Measurements from ENCODE around the gene NUDT16.
"Not testable (repeated sequence)": the region's sequence is repeated elsewhere in the genome, so short reads cannot be mapped to it uniquely, and the experiment has no call there.

NUDT16 gene

GRCh38 chr3:131363275-131363674, 18.3 kb upstream of the NUDT16 start:
- H3K4me1 Mint-ChIP-seq, result peaks cover 7% of the 10 kb centered on the region
- peaks cover 11% of the 10 kb centered on the region for H3K9me3 Mint-ChIP-seq
- no peak overlapping the region for H3K4me3 Mint-ChIP-seq
- peaks cover 30% of the 10 kb centered on the region for H3K27me3 Mint-ChIP-seq
- H3K36me3 Mint-ChIP-seq, result no peaks in the 10 kb centered on the region
- no peak overlapping the region for H3K27ac Mint-ChIP-seq

GRCh38 chr3:131370935-131371687, 10.5 kb upstream of the NUDT16 start:
- Mint-ChIP-seq H3K9me3 (no peaks in the 10 kb centered on the region), H3K27me3 (no peaks in the 10 kb centered on the region), H3K4me3 (no peak overlapping the region), H3K36me3 (peaks cover 3% of the 10 kb centered on the region), H3K4me1 (no peaks in the 10 kb centered on the region), H3K27ac (no peak overlapping the region)

GRCh38 chr3:131371688-131372066, 9.9 kb upstream of the NUDT16 start:
- peaks cover 3% of the 10 kb centered on the region for H3K36me3 Mint-ChIP-seq
- no peak overlapping the region for H3K4me3 Mint-ChIP-seq
- H3K27ac Mint-ChIP-seq, result no peak overlapping the region
- no peaks in the 10 kb centered on the region for H3K9me3 Mint-ChIP-seq
- H3K4me1 Mint-ChIP-seq, result no peaks in the 10 kb centered on the region
- no peaks in the 10 kb centered on the region for H3K27me3 Mint-ChIP-seq

- Mint-ChIP-seq H3K4me3 (no peak overlapping the region), H3K9me3 (no peaks in the 10 kb centered on the region), H3K27ac (no peak overlapping the region)
These were observed 6.8 kb upstream of the NUDT16 start for GRCh38 chr3:131374741-131375140.

GRCh38 chr3:131380821-131381444, 641 bp upstream of the NUDT16 start:
- H3K27ac Mint-ChIP-seq, result peak overlapping the region; percentile 92
- not testable (repeated sequence) for H3K9me3 Mint-ChIP-seq, H3K27me3 Mint-ChIP-seq, H3K36me3 Mint-ChIP-seq
- peak overlapping the region; percentile 95 for H3K4me3 Mint-ChIP-seq
- H3K4me1 Mint-ChIP-seq, result peaks cover 19% of the 10 kb centered on the region

More at GRCh38 chr3:131374741-131375140, 6.8 kb upstream of the NUDT16 start:
- Mint-ChIP-seq H3K4me1 (peaks cover 3% of the 10 kb centered on the region), H3K36me3 (peaks cover 5% of the 10 kb centered on the region), H3K27me3 (no peaks in the 10 kb centered on the region)

- H3K4me1 Mint-ChIP-seq, result peaks cover 19% of the 10 kb centered on the region
- H3K4me3 Mint-ChIP-seq, result no peak overlapping the region
- no peak overlapping the region for H3K27ac Mint-ChIP-seq
- peaks cover 1% of the 10 kb centered on the region for H3K27me3 Mint-ChIP-seq
- peaks cover 2% of the 10 kb centered on the region for H3K36me3 Mint-ChIP-seq
- H3K9me3 Mint-ChIP-seq, result no peaks in the 10 kb centered on the region
These were observed 5.0 kb downstream of the NUDT16 start for GRCh38 chr3:131386429-131387165.

GRCh38 chr3:131387796-131388489, 6.4 kb downstream of the NUDT16 start:
- peaks cover 12% of the 10 kb centered on the region for H3K4me1 Mint-ChIP-seq
- no peak overlapping the region for H3K27ac Mint-ChIP-seq
- H3K4me3 Mint-ChIP-seq, result no peak overlapping the region
- H3K36me3 Mint-ChIP-seq, result peaks cover 2% of the 10 kb centered on the region
- no peaks in the 10 kb centered on the region for H3K9me3 Mint-ChIP-seq
- H3K27me3 Mint-ChIP-seq, result peaks cover 1% of the 10 kb centered on the region

- H3K36me3 Mint-ChIP-seq, result peaks cover 2% of the 10 kb centered on the region
- peaks cover 1% of the 10 kb centered on the region for H3K27me3 Mint-ChIP-seq
- no peak overlapping the region for H3K27ac Mint-ChIP-seq
- H3K9me3 Mint-ChIP-seq, result no peaks in the 10 kb centered on the region
- H3K4me1 Mint-ChIP-seq, result peaks cover 12% of the 10 kb centered on the region
- H3K4me3 Mint-ChIP-seq, result no peak overlapping the region
These were observed 6.9 kb downstream of the NUDT16 start for GRCh38 chr3:131388490-131388799.

GRCh38 chr3:131390331-131390730, 8.8 kb downstream of the NUDT16 start:
- Mint-ChIP-seq H3K4me3 (no peak overlapping the region), H3K27me3 (peaks cover 1% of the 10 kb centered on the region), H3K4me1 (peaks cover 12% of the 10 kb centered on the region), H3K27ac (no peak overlapping the region), H3K9me3 (no peaks in the 10 kb centered on the region), H3K36me3 (no peaks in the 10 kb centered on the region)

- no peak overlapping the region for H3K27ac Mint-ChIP-seq
- H3K9me3 Mint-ChIP-seq, result no peaks in the 10 kb centered on the region
- H3K4me3 Mint-ChIP-seq, result no peak overlapping the region
- peaks cover 1% of the 10 kb centered on the region for H3K27me3 Mint-ChIP-seq
- no peaks in the 10 kb centered on the region for H3K36me3 Mint-ChIP-seq
- no peaks in the 10 kb centered on the region for H3K4me1 Mint-ChIP-seq
These were observed 11.5 kb downstream of the NUDT16 start for GRCh38 chr3:131393051-131393450.

GRCh38 chr3:131393868-131394267, 12.3 kb downstream of the NUDT16 start:
- Mint-ChIP-seq H3K4me1 (no peaks in the 10 kb centered on the region), H3K27me3 (peaks cover 1% of the 10 kb centered on the region), H3K27ac (no peak overlapping the region), H3K4me3 (no peak overlapping the region), H3K36me3 (no peaks in the 10 kb centered on the region), H3K9me3 (no peaks in the 10 kb centered on the region)

GRCh38 chr3:131394400-131394799, 12.8 kb downstream of the NUDT16 start:
- Mint-ChIP-seq H3K4me1 (no peaks in the 10 kb centered on the region), H3K27ac (no peak overlapping the region), H3K4me3 (no peak overlapping the region), H3K27me3 (peaks cover 1% of the 10 kb centered on the region), H3K36me3 (no peaks in the 10 kb centered on the region), H3K9me3 (no peaks in the 10 kb centered on the region)

GRCh38 chr3:131396170-131396569, 14.6 kb downstream of the NUDT16 start:
- Mint-ChIP-seq H3K36me3 (no peaks in the 10 kb centered on the region), H3K27me3 (peaks cover 1% of the 10 kb centered on the region), H3K9me3 (no peaks in the 10 kb centered on the region), H3K4me3 (no peak overlapping the region), H3K4me1 (no peaks in the 10 kb centered on the region), H3K27ac (no peak overlapping the region)

GRCh38 chr3:131397889-131398288, 16.3 kb downstream of the NUDT16 start:
- no peak overlapping the region for H3K4me3 Mint-ChIP-seq
- H3K4me1 Mint-ChIP-seq, result no peaks in the 10 kb centered on the region
- no peaks in the 10 kb centered on the region for H3K27me3 Mint-ChIP-seq
- no peaks in the 10 kb centered on the region for H3K36me3 Mint-ChIP-seq
- H3K27ac Mint-ChIP-seq, result no peak overlapping the region
- no peaks in the 10 kb centered on the region for H3K9me3 Mint-ChIP-seq

- Mint-ChIP-seq H3K27me3 (peaks cover 2% of the 10 kb centered on the region), H3K27ac (no peak overlapping the region), H3K9me3 (peaks cover 5% of the 10 kb centered on the region), H3K36me3 (no peaks in the 10 kb centered on the region), H3K4me3 (no peak overlapping the region), H3K4me1 (no peaks in the 10 kb centered on the region)
These were observed 20.4 kb downstream of the NUDT16 start for GRCh38 chr3:131401978-131402377.

Measured in activated naive CD4-positive, alpha-beta T cell treated with anti-CD3 and anti-CD28 coated beads, Interleukin-2, amount 50 U/mL, for 24 hours (primary cell).